ENCODE results near the gene GAREM2. TPM values are rescaled to one million over a fixed set of nuclear protein-coding genes. Genes with fewer than 3 reads are reported as not detected.
A peak's percentile ranks its signal among the peaks of the same experiment; 100 is the strongest.

GAREM2 gene
- total and polyA plus RNA-seq, 4 donors, result 1.3 to 7.7 (median 3.8) TPM

DNA sequence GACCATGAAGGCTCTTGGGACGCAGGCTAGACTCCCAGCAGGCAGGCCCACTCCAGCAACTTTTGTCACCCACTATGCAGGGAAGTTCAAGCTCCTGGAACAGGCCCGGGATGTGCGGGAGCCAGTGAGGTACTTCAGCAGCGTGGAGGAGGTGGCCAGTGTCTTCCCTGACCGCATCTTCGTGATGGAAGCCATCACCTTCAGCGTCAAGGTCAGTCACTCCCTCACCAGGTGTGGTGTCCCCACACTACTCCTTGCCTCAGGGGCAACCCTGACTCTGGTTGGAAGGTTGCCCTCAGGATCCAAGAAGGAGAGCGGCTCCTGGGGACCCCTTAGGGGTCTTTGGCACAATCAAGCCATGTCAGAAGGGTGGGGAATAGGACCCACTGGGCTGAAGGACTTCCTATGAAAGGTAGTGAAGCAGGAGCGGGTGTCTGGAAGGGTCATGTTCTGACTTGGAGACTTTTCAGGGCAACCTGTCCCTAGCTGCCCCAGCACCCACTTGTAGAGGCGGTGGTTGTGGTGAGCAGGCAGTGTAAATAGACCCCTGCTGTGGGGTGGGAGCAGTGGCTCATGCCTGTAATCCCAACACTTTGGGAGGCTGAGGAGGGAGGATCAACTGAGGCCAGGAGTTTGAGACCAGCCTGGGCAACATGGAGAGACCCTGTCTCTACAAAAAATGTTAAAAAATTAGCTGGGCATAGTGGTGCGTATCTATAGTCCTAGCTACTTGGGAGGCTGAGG, 10.2 kb downstream of the GAREM2 start:
- H3K27me3 ChIP-seq (ENCODE audit: control insufficient read depth in 1 of 2, insufficient read depth in 2 of 2, low read length in 1 of 2), result no peaks in the 10 kb centered on the region
- no peaks in the 10 kb centered on the region for H3K4me1 ChIP-seq (ENCODE audit: control insufficient read depth in 1 of 2, insufficient read depth in 2 of 2, low read length in 2 of 2)
- WGBS, 2 donors, result 98% methylated on average over 11 of the region's 11 CpGs
- no peaks in the 10 kb centered on the region for H3K36me3 ChIP-seq (ENCODE audit: control insufficient read depth in 1 of 2, insufficient read depth in 2 of 2, low read length in 1 of 2)
- DNase-seq (no peak), ATAC-seq (ENCODE audit: low FRiP score) (no peak)
- intact Hi-C loops (cut with DNase I), result no loop called here
- no peaks in the 10 kb centered on the region for H3K9me3 ChIP-seq (ENCODE audit: control insufficient read depth, low read length)
- H3K27ac ChIP-seq (ENCODE audit: low read depth in 1 of 2, low read length in 2 of 2), result no peak overlapping the region
- H3K4me3 ChIP-seq (ENCODE audit: low read length in 2 of 2), result no peak overlapping the region

DNA sequence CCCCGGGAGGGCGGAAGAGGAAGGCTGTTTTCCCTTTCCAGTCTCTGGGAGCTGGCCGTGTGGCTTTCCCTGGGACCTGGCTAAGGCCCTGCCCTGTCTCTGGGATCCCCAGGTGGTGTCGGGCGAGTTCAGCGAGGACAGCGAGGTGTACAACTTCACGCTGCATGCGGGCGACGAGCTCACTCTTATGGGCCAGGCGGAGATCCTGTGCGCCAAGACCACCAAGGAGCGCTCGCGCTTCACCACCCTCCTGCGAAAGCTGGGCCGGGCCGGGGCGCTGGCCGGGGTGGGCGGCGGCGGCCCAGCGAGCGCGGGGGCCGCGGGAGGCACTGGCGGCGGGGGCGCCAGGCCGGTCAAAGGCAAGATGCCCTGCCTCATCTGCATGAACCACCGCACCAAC, 11.2 kb downstream of the GAREM2 start:
- DNase-seq (no peak), ATAC-seq (ENCODE audit: low FRiP score) (no peak)
- H3K27ac ChIP-seq (ENCODE audit: low read depth in 1 of 2, low read length in 2 of 2), result no peak overlapping the region
- intact Hi-C loops (cut with DNase I), result no loop called here
- no peaks in the 10 kb centered on the region for H3K27me3 ChIP-seq (ENCODE audit: control insufficient read depth in 1 of 2, insufficient read depth in 2 of 2, low read length in 1 of 2)
- peak overlapping the region; percentile 1 to 58 for H3K4me3 ChIP-seq (ENCODE audit: low read length in 2 of 2)
- no peaks in the 10 kb centered on the region for H3K36me3 ChIP-seq (ENCODE audit: control insufficient read depth in 1 of 2, insufficient read depth in 2 of 2, low read length in 1 of 2)
- 45 to 46% methylated on average over 34 of the region's 34 CpGs for WGBS, 2 donors
- no peaks in the 10 kb centered on the region for H3K4me1 ChIP-seq (ENCODE audit: control insufficient read depth in 1 of 2, insufficient read depth in 2 of 2, low read length in 2 of 2)
- no peaks in the 10 kb centered on the region for H3K9me3 ChIP-seq (ENCODE audit: control insufficient read depth, low read length)

DNA sequence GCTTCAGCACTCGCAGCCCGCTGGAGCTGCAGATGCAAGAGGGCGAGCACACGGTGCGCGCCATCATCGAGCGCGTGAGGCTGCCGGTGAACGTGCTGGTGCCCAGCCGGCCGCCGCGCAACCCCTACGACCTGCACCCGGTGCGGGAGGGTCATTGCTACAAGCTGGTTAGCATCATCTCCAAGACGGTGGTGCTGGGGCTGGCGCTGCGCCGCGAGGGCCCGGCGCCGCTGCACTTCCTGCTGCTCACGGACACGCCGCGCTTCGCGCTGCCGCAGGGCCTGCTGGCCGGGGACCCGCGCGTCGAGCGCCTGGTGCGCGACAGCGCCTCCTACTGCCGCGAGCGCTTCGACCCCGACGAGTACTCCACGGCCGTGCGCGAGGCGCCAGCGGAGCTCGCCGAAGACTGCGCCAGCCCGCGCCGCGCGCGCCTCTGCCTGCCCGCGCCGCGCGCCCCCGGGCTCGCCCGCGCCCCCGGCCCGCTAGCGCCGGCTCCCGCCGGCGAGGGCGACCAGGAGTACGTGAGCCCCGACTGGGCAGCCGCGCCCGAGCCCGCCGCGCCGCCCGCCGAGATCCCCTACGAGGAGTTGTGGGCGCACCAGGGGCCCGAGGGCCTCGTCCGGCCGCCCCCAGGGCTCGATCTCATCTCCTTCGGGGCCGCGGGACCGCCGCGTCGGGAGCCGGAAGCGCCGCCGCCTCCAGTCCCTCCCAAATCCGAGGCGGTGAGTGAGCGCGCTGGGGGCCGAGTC, 11.8 kb downstream of the GAREM2 start:
- Histone ChIP-seq H3K9me3 (ENCODE audit: control insufficient read depth, low read length) (no peaks in the 10 kb centered on the region), H3K4me1 (ENCODE audit: control insufficient read depth in 1 of 2, insufficient read depth in 2 of 2, low read length in 2 of 2) (no peaks in the 10 kb centered on the region), H3K36me3 (ENCODE audit: control insufficient read depth in 1 of 2, insufficient read depth in 2 of 2, low read length in 1 of 2) (no peaks in the 10 kb centered on the region), H3K27me3 (ENCODE audit: control insufficient read depth in 1 of 2, insufficient read depth in 2 of 2, low read length in 1 of 2) (no peaks in the 10 kb centered on the region), H3K4me3 (ENCODE audit: low read length in 2 of 2) (peak overlapping the region; percentile 60 to 63), H3K27ac (ENCODE audit: low read depth in 1 of 2, low read length in 2 of 2) (no peak overlapping the region)
- 0 to 1% methylated on average over 74 to 114 of the region's 114 CpGs for WGBS, 2 donors
- intact Hi-C loops (cut with DNase I), result no loop called here
- ATAC-seq (ENCODE audit: low FRiP score), result peak; percentile 92
- peak; percentile 93 to 97 for DNase-seq

DNA sequence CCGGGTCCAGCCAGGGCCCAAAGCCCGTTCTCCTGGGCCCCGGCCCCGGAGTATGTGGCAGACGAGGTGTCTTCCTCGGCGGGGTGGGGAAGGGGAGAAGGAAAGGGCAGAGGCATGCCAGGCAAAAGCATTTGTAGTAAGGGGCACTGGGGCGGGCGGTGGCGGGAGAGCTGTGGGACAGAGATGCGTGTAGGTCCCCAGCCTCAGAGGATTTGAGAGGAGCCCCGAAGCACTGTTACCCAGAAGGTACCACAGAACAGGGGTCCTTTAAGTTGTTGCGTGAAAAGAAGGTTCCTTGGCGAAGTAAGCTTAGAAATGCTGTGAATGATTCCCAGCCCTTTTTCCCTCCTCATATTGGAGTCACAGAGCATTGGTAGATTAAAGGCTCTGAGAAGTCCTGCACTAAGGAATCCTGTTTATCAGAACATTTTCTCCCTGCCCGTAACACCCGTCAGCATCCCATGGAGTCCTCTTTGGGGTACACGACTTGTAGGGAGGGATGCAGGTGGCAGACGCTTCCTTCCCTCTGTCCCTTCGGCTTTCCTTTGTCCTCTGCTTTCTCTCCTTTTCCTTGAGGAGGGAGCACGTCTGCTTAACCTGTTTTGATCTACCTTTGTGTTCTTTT, 12.5 kb downstream of the GAREM2 start:
- ATAC-seq (ENCODE audit: low FRiP score), result peak; percentile 6
- H3K9me3 ChIP-seq (ENCODE audit: control insufficient read depth, low read length), result no peaks in the 10 kb centered on the region
- peaks cover 0 to under 1% of the 10 kb centered on the region in 2 donors for H3K36me3 ChIP-seq (ENCODE audit: control insufficient read depth in 1 of 2, insufficient read depth in 2 of 2, low read length in 1 of 2)
- 29 to 30% methylated on average over 20 of the region's 20 CpGs for WGBS, 2 donors
- peak overlapping the region; percentile 60 to 63 for H3K4me3 ChIP-seq (ENCODE audit: low read length in 2 of 2)
- no peaks in the 10 kb centered on the region for H3K27me3 ChIP-seq (ENCODE audit: control insufficient read depth in 1 of 2, insufficient read depth in 2 of 2, low read length in 1 of 2)
- H3K27ac ChIP-seq (ENCODE audit: low read depth in 1 of 2, low read length in 2 of 2), result no peak overlapping the region
- no peaks in the 10 kb centered on the region for H3K4me1 ChIP-seq (ENCODE audit: control insufficient read depth in 1 of 2, insufficient read depth in 2 of 2, low read length in 2 of 2)
- no peak for DNase-seq
- intact Hi-C loops (cut with DNase I), result no loop called here

DNA sequence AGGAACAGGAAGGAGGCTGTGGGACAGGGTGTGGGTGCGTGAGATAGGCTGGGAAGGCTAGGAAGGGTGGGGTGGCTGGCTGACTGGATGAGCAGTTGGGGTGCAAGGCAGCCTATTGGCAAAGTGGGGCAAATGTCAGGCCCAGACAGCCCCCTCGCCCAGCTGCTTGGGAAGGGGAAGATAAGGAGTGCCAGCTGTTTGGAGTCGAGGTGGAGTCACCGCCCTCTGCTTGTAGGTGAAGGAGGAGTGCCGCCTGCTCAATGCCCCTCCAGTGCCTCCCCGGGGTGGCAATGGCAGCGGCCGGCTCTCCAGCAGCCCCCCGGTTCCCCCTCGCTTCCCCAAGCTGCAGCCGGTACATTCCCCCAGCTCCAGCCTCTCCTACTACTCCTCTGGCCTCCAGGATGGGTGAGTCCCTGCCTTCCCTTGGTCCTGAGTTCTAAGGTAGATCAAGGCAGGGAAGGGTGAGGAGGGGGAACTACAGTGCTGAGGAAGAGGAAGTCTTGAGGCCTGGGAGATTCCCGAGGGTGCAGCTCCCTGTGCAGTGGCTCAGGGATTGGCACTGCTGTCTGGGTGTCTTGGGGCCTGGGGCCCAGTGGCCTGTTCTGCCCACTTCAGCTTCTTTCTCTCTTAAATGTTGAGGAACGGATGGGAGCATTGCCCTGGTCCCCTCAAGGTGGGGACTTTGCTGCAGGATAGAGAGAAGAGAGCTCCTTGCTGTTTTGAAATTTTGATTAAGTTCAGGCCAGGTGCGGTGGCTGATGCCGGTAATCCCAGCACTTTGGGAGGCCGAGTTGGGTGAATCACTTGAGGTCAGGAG, 13.3 kb downstream of the GAREM2 start:
- no peak for ATAC-seq (ENCODE audit: low FRiP score)
- Histone ChIP-seq H3K27me3 (ENCODE audit: control insufficient read depth in 1 of 2, insufficient read depth in 2 of 2, low read length in 1 of 2) (no peaks in the 10 kb centered on the region), H3K27ac (ENCODE audit: low read depth in 1 of 2, low read length in 2 of 2) (no peak overlapping the region), H3K4me1 (ENCODE audit: control insufficient read depth in 1 of 2, insufficient read depth in 2 of 2, low read length in 2 of 2) (no peaks in the 10 kb centered on the region), H3K36me3 (ENCODE audit: control insufficient read depth in 1 of 2, insufficient read depth in 2 of 2, low read length in 1 of 2) (peaks cover 0 to 2% of the 10 kb centered on the region in 2 donors), H3K9me3 (ENCODE audit: control insufficient read depth, low read length) (no peaks in the 10 kb centered on the region), H3K4me3 (ENCODE audit: low read length in 2 of 2) (no peak overlapping the region)
- intact Hi-C loops (cut with DNase I), result no loop called here
- 88 to 90% methylated on average over 13 to 16 of the region's 16 CpGs for WGBS, 2 donors
- no peak for DNase-seq

DNA sequence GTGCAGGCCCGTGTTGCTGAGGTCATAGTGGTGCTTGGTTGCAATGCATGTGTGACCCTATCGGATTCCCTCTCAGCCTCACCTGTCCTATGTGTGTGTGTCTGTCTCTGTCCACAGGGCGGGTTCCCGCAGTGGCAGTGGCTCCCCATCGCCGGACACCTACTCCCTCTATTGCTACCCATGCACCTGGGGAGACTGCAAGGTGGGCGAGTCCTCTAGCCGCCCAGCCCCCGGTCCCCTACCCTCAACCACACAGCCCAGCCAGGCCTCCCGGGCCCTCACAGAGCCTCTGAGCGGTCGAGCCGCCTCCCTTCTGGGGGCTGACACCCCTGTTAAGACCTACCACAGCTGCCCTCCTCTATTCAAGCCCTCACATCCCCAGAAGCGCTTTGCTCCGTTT, 14.2 kb downstream of the GAREM2 start:
- no peak for DNase-seq
- no peaks in the 10 kb centered on the region for H3K4me1 ChIP-seq (ENCODE audit: control insufficient read depth in 1 of 2, insufficient read depth in 2 of 2, low read length in 2 of 2)
- no peak overlapping the region for H3K27ac ChIP-seq (ENCODE audit: low read depth in 1 of 2, low read length in 2 of 2)
- no peak for ATAC-seq (ENCODE audit: low FRiP score)
- H3K27me3 ChIP-seq (ENCODE audit: control insufficient read depth in 1 of 2, insufficient read depth in 2 of 2, low read length in 1 of 2), result no peaks in the 10 kb centered on the region
- H3K36me3 ChIP-seq (ENCODE audit: control insufficient read depth in 1 of 2, insufficient read depth in 2 of 2, low read length in 1 of 2), result peaks cover 0 to 2% of the 10 kb centered on the region in 2 donors
- no peaks in the 10 kb centered on the region for H3K9me3 ChIP-seq (ENCODE audit: control insufficient read depth, low read length)
- no peak overlapping the region for H3K4me3 ChIP-seq (ENCODE audit: low read length in 2 of 2)
- intact Hi-C loops (cut with DNase I), result no loop called here
- 94 to 95% methylated on average over 15 of the region's 15 CpGs for WGBS, 2 donors

DNA sequence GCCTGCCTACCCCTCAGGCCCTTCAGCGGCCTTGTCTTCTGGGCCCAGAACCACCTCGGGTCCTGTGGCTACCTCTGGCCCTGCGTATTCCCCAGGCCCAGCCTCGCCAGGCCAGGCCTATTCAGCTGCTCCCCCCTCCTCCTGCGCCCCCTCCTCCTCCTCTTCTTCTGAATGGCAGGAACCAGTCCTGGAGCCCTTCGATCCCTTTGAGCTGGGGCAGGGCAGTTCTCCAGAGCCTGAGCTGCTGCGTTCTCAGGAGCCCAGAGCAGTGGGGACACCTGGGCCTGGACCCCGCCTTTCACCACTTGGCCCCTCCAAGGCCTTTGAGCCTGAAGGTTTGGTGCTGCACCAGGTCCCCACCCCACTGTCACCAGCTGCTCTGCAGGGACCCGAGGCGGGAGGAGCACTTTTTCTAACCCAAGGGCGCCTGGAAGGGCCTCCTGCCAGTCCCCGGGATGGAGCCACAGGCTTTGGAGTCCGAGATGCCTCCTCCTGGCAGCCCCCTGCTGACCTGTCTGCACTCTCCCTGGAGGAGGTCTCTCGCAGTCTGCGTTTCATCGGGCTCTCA, 14.7 kb downstream of the GAREM2 start:
- 92 to 94% methylated on average over 16 of the region's 16 CpGs for WGBS, 2 donors
- Histone ChIP-seq H3K27ac (ENCODE audit: low read depth in 1 of 2, low read length in 2 of 2) (no peak overlapping the region), H3K36me3 (ENCODE audit: control insufficient read depth in 1 of 2, insufficient read depth in 2 of 2, low read length in 1 of 2) (peaks cover 0 to 2% of the 10 kb centered on the region in 2 donors), H3K27me3 (ENCODE audit: control insufficient read depth in 1 of 2, insufficient read depth in 2 of 2, low read length in 1 of 2) (no peaks in the 10 kb centered on the region), H3K4me3 (ENCODE audit: low read length in 2 of 2) (no peak overlapping the region), H3K4me1 (ENCODE audit: control insufficient read depth in 1 of 2, insufficient read depth in 2 of 2, low read length in 2 of 2) (no peaks in the 10 kb centered on the region), H3K9me3 (ENCODE audit: control insufficient read depth, low read length) (no peaks in the 10 kb centered on the region)
- ATAC-seq (ENCODE audit: low FRiP score) (no peak), DNase-seq (no peak)
- intact Hi-C loops (cut with DNase I), result no loop called here

DNA sequence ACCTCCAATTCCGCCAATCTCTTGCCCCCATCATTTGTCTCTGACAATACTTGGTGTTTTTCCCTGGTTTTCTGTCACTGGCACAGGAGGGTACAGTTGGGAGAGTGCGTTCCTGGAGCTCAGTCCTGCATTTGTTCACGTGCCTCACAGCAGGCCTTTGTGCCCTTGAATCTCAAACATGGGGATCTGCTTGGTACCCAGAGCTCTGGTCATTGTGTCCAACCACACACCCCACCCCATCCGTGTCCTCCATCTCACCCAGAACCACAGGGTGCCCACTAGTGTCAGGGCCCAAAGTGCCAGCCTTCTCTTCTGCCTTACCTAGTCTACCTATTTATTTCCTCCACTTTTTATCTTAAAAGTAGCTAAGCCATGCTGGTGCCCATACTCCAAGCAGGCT, 16.2 kb downstream of the GAREM2 start:
- Histone ChIP-seq H3K4me1 (ENCODE audit: control insufficient read depth in 1 of 2, insufficient read depth in 2 of 2, low read length in 2 of 2) (no peaks in the 10 kb centered on the region), H3K27ac (ENCODE audit: low read depth in 1 of 2, low read length in 2 of 2) (no peak overlapping the region), H3K4me3 (ENCODE audit: low read length in 2 of 2) (no peak overlapping the region), H3K9me3 (ENCODE audit: control insufficient read depth, low read length) (no peaks in the 10 kb centered on the region), H3K27me3 (ENCODE audit: control insufficient read depth in 1 of 2, insufficient read depth in 2 of 2, low read length in 1 of 2) (no peaks in the 10 kb centered on the region), H3K36me3 (ENCODE audit: control insufficient read depth in 1 of 2, insufficient read depth in 2 of 2, low read length in 1 of 2) (peaks cover 0 to 4% of the 10 kb centered on the region in 2 donors)
- 82 to 91% methylated on average over 4 of the region's 4 CpGs for WGBS, 2 donors
- DNase-seq (no peak), ATAC-seq (ENCODE audit: low FRiP score) (no peak)
- intact Hi-C loops (cut with DNase I), result no loop called here

Measured in aorta (tissue), 5 donors.